GM13977 (cell line): ENCODE results near the gene ODF2L.

Experiments
- DNase-seq: peaks from one replicate; pipeline ENCODE4 v3.0.0; 2012; ENCODE audit warnings: low spot score
- in situ Hi-C: fragments of 300-500 bp; cut with MboI; formaldehyde crosslinking; loops from one replicate; pipeline ENCODE4 v1.12.0; 2022; ENCODE audit warnings: low sequenced_read_pairs, low pct_unique_long_range_greater_than_20kb, mixed read lengths, inconsistent platforms; ENCODE audit not compliant: unreplicated experiment
- TF ChIP-seq, protein P1 (sequence below): IDR thresholded peaks from 2 replicates; pipeline ENCODE4 v1.5.1; 2012; ENCODE audit warnings: mild to moderate bottlenecking, control low read depth; ENCODE audit not compliant: insufficient read depth; ENCODE audit errors: extremely low read depth, missing control alignments

Gene ODF2L

DNA sequence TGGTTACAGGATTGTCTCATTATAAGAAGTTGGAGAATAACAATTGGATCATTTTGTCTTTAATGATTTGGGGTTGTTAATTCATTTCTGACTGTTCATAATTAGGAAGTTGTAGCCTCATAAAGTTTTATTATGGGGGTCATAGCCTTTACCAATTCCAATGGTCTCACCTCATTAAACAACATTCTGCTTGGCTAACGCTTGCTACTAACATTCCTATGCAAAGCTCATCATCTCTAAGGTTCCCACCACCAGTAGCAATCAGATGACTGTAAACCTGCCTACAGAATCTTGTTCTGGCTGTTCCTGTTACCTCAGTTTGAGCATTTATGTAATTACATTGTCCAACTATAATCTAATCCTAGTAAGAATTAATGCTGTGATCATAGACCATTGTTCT is 60.2 kb downstream of the ODF2L start:
- in situ Hi-C loops: no loop called here
- DNase-seq: no peak
- TF ChIP-seq, protein P1, sequence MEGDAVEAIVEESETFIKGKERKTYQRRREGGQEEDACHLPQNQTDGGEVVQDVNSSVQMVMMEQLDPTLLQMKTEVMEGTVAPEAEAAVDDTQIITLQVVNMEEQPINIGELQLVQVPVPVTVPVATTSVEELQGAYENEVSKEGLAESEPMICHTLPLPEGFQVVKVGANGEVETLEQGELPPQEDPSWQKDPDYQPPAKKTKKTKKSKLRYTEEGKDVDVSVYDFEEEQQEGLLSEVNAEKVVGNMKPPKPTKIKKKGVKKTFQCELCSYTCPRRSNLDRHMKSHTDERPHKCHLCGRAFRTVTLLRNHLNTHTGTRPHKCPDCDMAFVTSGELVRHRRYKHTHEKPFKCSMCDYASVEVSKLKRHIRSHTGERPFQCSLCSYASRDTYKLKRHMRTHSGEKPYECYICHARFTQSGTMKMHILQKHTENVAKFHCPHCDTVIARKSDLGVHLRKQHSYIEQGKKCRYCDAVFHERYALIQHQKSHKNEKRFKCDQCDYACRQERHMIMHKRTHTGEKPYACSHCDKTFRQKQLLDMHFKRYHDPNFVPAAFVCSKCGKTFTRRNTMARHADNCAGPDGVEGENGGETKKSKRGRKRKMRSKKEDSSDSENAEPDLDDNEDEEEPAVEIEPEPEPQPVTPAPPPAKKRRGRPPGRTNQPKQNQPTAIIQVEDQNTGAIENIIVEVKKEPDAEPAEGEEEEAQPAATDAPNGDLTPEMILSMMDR: no peak

DNA sequence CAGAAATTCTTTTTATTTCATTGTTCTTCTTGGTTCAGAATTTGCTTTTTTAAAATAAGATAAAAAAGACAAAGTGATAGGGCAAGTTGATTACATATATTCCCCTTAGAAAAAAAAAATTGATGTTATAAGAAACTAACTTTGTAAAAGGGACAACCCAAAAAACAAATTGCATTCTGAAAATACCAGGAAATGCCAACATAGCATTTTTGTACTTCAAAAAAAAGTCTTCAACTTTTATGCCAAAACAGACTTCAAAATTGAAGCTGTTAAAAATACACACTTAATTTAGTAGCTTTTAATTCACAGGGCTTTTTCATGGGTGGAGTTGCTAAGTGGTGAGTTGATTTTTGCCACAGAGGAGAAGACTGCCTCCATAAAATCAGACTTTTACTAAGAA is 70.9 kb downstream of the ODF2L start:
- TF ChIP-seq, protein P1: no peak
- in situ Hi-C loops: no loop called here
- no peak for DNase-seq

DNA sequence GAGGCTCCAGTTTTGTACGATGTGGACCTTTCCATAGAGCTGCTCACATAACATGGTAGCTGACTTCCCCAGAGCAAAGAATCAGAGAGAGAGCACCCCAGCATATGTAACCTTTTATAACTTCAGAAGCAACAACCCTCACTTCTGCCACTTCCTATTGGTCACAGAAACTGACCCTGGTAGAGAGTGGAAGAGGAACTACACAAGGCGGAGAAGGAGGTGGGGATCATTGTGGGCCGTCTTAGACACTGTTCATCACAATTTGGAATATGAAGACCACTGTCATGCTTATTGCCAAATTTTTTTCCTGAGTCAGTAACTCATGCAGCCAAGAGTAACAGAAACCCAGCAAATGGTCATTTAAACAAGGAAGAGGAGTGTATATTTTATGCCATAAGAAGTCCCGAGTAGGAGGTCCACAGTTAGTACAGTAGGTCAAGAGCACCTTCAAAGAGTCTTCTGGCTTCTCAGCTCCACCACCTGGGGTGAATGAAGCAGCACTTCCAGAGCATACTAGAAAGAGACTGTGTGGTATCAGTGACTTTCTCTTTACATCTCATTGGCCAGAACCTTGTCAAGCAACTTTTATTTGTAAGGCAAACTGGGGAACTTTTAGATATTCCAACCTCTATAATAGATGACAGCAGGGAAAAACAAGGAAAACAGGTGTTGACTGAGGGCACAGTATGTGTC is 71.8 kb downstream of the ODF2L start:
- in situ Hi-C loops: no loop called here
- TF ChIP-seq, protein P1: no peak
- no peak for DNase-seq

DNA sequence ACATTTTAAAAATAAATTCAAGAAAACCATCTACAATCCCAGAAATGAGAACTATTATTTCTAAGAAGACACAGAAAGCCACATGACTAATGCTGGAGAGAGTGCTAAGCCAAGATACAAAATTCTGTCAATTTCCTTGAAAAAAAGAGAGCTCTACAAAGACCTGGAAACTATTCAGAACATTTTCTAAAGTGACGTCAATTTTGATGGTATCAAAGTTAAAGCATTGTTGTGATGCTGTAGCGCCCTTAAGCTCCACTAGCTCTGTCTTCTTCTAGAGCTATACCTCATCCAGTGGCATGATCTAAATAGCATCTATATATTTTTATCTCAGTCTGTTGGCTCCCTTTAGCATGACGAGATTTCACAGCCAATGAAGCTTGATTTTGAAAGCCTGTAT is 73.9 kb downstream of the ODF2L start:
- in situ Hi-C loops: no loop called here
- DNase-seq: no peak
- TF ChIP-seq, protein P1: no peak

DNA sequence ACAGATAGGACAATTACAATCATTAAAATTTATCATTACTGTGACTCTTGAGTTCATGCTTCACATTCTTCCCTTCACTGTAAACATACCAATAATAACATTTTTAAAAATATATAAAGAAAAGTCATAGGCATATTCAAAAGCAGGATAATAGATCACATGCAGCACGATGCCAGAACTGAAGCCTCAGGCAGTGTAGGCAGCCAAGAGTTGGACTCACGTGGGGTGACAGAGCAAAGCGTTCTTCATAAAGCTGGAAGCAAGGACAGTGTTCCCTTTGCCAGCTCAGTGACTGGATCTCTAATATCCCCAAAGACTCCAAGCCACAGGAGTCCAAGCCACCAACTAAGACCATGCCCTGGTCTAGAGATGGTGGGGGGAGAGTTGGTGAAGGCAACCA is 77.7 kb downstream of the ODF2L start:
- TF ChIP-seq, protein P1: no peak
- no peak for DNase-seq
- in situ Hi-C loops: no loop called here

DNA sequence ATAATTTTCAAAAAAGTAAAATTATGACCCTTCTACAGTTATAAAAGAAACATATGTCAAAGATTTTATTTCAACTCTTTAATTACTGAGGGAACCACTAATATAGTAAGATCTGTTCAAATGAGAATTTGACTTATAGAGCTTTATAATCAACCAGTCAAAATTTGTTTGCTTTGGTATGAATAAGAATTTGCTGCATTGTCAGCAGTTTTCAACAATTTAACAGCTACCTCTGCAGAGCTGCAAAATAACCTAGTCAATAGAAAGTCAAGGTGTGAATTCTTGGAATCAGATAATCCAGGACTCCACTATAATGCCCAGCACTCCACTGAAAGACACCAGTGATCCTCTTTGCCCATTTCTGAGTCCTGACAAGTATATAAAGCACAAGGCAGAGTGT is 78.2 kb downstream of the ODF2L start:
- TF ChIP-seq, protein P1: no peak
- DNase-seq: no peak
- in situ Hi-C loops: no loop called here
